Measurements from ENCODE around the gene ETNK2.

Gene ETNK2

GRCh38 chr1:204191456-204191855, 39.6 kb upstream of the ETNK2 start:
- Histone ChIP-seq H3K36me3 (replicated peaks in 1 of 2; ENCODE audit: control insufficient read depth in 2 of 2, insufficient read depth in 2 of 2, low read length in 2 of 2) (no peaks in the 10 kb centered on the region), H4K91ac (ENCODE audit: low read depth, low read length, poor library complexity) (no peak overlapping the region), H3K4me1 (ENCODE audit: control insufficient read depth in 2 of 2, insufficient read depth in 1 of 2, low read depth in 1 of 2, low read length in 2 of 2) (peaks cover 4 to 7% of the 10 kb centered on the region in 2 donors), H2BK15ac (ENCODE audit: low read length) (no peak overlapping the region), H3K9ac (ENCODE audit: low read depth, low read length, poor library complexity) (no peak overlapping the region), H3K14ac (ENCODE audit: low read length) (no peak overlapping the region), H3K4me2 (ENCODE audit: insufficient read depth, low read length, poor library complexity, severe bottlenecking) (no peak overlapping the region), H3K23ac (ENCODE audit: low read depth, low read length, poor library complexity) (no peak overlapping the region), H4K8ac (ENCODE audit: low read depth, low read length) (no peak overlapping the region), H2AK5ac (ENCODE audit: low read depth, low read length) (no peak overlapping the region), H3K79me1 (ENCODE audit: low read depth, low read length) (peaks cover 2% of the 10 kb centered on the region), H3K27me3 (ENCODE audit: control insufficient read depth in 3 of 3, insufficient read depth in 3 of 3, low read depth in 1 of 3, low read length in 3 of 3) (peaks cover 0 to 77% (median 21%) of the 10 kb centered on the region in 3 experiments), H2AFZ (ENCODE audit: low read length) (no peak overlapping the region), H3K9me3 (replicated peaks in 1 of 2; ENCODE audit: control insufficient read depth in 2 of 2, insufficient read depth in 1 of 2, low read depth in 1 of 2, low read length in 2 of 2) (peaks cover 0 to 4% of the 10 kb centered on the region in 2 donors), H3K18ac (ENCODE audit: low read length) (no peak overlapping the region), H2BK120ac (ENCODE audit: low read depth, low read length) (no peak overlapping the region), H2BK5ac (ENCODE audit: low read length) (no peak overlapping the region), H2BK12ac (ENCODE audit: low read length) (no peak overlapping the region), H3K4ac (ENCODE audit: low read length) (no peak overlapping the region), H3K27ac (replicated peaks; ENCODE audit: low read length) (no peak overlapping the region), H3K4me3 (ENCODE audit: low read length in 2 of 2) (no peak overlapping the region)
- no CpG with 5 or more reads among the region's 7 CpGs for WGBS, 2 donors (ENCODE audit: extremely low coverage in 2 of 2, insufficient read length in 2 of 2, insufficient replicate concordance in 1 of 2)
- no peak for DNase-seq (ENCODE audit: low spot score)

- Histone ChIP-seq H2BK5ac (ENCODE audit: low read length) (no peak overlapping the region), H3K14ac (ENCODE audit: low read length) (no peak overlapping the region), H3K27me3 (ENCODE audit: control insufficient read depth in 3 of 3, insufficient read depth in 3 of 3, low read depth in 1 of 3, low read length in 3 of 3) (peaks cover 0 to 68% (median 21%) of the 10 kb centered on the region in 3 experiments), H3K4ac (ENCODE audit: low read length) (no peak overlapping the region), H2BK120ac (ENCODE audit: low read depth, low read length) (no peak overlapping the region), H3K27ac (replicated peaks; ENCODE audit: low read length) (no peak overlapping the region), H3K4me3 (ENCODE audit: low read length in 2 of 2) (no peak overlapping the region), H3K4me1 (ENCODE audit: control insufficient read depth in 2 of 2, insufficient read depth in 1 of 2, low read depth in 1 of 2, low read length in 2 of 2) (peaks cover 4 to 5% of the 10 kb centered on the region in 2 donors), H4K91ac (ENCODE audit: low read depth, low read length, poor library complexity) (no peak overlapping the region), H3K18ac (ENCODE audit: low read length) (peak overlapping the region; percentile 33), H2AFZ (ENCODE audit: low read length) (peak overlapping the region; percentile 76), H2AK5ac (ENCODE audit: low read depth, low read length) (no peak overlapping the region), H3K23ac (ENCODE audit: low read depth, low read length, poor library complexity) (no peak overlapping the region), H2BK15ac (ENCODE audit: low read length) (no peak overlapping the region), H3K36me3 (replicated peaks in 1 of 2; ENCODE audit: control insufficient read depth in 2 of 2, insufficient read depth in 2 of 2, low read length in 2 of 2) (no peaks in the 10 kb centered on the region), H4K8ac (ENCODE audit: low read depth, low read length) (no peak overlapping the region), H3K4me2 (ENCODE audit: insufficient read depth, low read length, poor library complexity, severe bottlenecking) (peak overlapping the region; percentile 28), H3K9ac (ENCODE audit: low read depth, low read length, poor library complexity) (no peak overlapping the region), H3K79me1 (ENCODE audit: low read depth, low read length) (peaks cover 2% of the 10 kb centered on the region), H2BK12ac (ENCODE audit: low read length) (no peak overlapping the region), H3K9me3 (replicated peaks in 1 of 2; ENCODE audit: control insufficient read depth in 2 of 2, insufficient read depth in 1 of 2, low read depth in 1 of 2, low read length in 2 of 2) (peaks cover 0 to 4% of the 10 kb centered on the region in 2 donors)
- DNase-seq (ENCODE audit: low spot score), result no peak
- WGBS, 2 donors (ENCODE audit: extremely low coverage in 2 of 2, insufficient read length in 2 of 2, insufficient replicate concordance in 1 of 2), result no CpG with 5 or more reads among the region's 44 CpGs
Observed at GRCh38 chr1:204190212-204191211, 38.7 kb upstream of the ETNK2 start.

- Histone ChIP-seq H4K91ac (ENCODE audit: low read depth, low read length, poor library complexity) (no peak overlapping the region), H3K4ac (ENCODE audit: low read length) (no peak overlapping the region), H3K9me3 (replicated peaks in 1 of 2; ENCODE audit: control insufficient read depth in 2 of 2, insufficient read depth in 1 of 2, low read depth in 1 of 2, low read length in 2 of 2) (no peaks in the 10 kb centered on the region), H2AFZ (ENCODE audit: low read length) (no peak overlapping the region), H2AK5ac (ENCODE audit: low read depth, low read length) (no peak overlapping the region), H3K18ac (ENCODE audit: low read length) (no peak overlapping the region), H3K4me2 (ENCODE audit: insufficient read depth, low read length, poor library complexity, severe bottlenecking) (no peak overlapping the region), H3K27me3 (ENCODE audit: control insufficient read depth in 3 of 3, insufficient read depth in 3 of 3, low read depth in 1 of 3, low read length in 3 of 3) (peaks cover 0 to 66% (median 17%) of the 10 kb centered on the region in 3 experiments), H3K9ac (ENCODE audit: low read depth, low read length, poor library complexity) (no peak overlapping the region), H3K23ac (ENCODE audit: low read depth, low read length, poor library complexity) (no peak overlapping the region), H4K8ac (ENCODE audit: low read depth, low read length) (no peak overlapping the region), H3K4me3 (ENCODE audit: low read length in 2 of 2) (no peak overlapping the region), H2BK15ac (ENCODE audit: low read length) (no peak overlapping the region), H2BK5ac (ENCODE audit: low read length) (no peak overlapping the region), H2BK12ac (ENCODE audit: low read length) (no peak overlapping the region), H2BK120ac (ENCODE audit: low read depth, low read length) (no peak overlapping the region), H3K4me1 (ENCODE audit: control insufficient read depth in 2 of 2, insufficient read depth in 1 of 2, low read depth in 1 of 2, low read length in 2 of 2) (peaks cover 0 to 1% of the 10 kb centered on the region in 2 donors), H3K79me1 (ENCODE audit: low read depth, low read length) (no peaks in the 10 kb centered on the region), H3K36me3 (replicated peaks in 1 of 2; ENCODE audit: control insufficient read depth in 2 of 2, insufficient read depth in 2 of 2, low read length in 2 of 2) (no peaks in the 10 kb centered on the region), H3K14ac (ENCODE audit: low read length) (no peak overlapping the region), H3K27ac (replicated peaks; ENCODE audit: low read length) (no peak overlapping the region)
- no CpG with 5 or more reads among the region's 11 CpGs for WGBS, 2 donors (ENCODE audit: extremely low coverage in 2 of 2, insufficient read length in 2 of 2, insufficient replicate concordance in 1 of 2)
- no peak for DNase-seq (ENCODE audit: low spot score)
Observed at GRCh38 chr1:204188959-204189639, 37.3 kb upstream of the ETNK2 start.

GRCh38 chr1:204186597-204186996, 34.8 kb upstream of the ETNK2 start:
- Histone ChIP-seq H2AFZ (ENCODE audit: low read length) (no peak overlapping the region), H3K4ac (ENCODE audit: low read length) (no peak overlapping the region), H3K23ac (ENCODE audit: low read depth, low read length, poor library complexity) (no peak overlapping the region), H2BK5ac (ENCODE audit: low read length) (no peak overlapping the region), H3K18ac (ENCODE audit: low read length) (no peak overlapping the region), H3K9ac (ENCODE audit: low read depth, low read length, poor library complexity) (no peak overlapping the region), H3K14ac (ENCODE audit: low read length) (no peak overlapping the region), H3K4me3 (ENCODE audit: low read length in 2 of 2) (no peak overlapping the region), H3K79me1 (ENCODE audit: low read depth, low read length) (no peaks in the 10 kb centered on the region), H3K36me3 (replicated peaks in 1 of 2; ENCODE audit: control insufficient read depth in 2 of 2, insufficient read depth in 2 of 2, low read length in 2 of 2) (no peaks in the 10 kb centered on the region), H4K91ac (ENCODE audit: low read depth, low read length, poor library complexity) (no peak overlapping the region), H3K4me2 (ENCODE audit: insufficient read depth, low read length, poor library complexity, severe bottlenecking) (no peak overlapping the region), H3K4me1 (ENCODE audit: control insufficient read depth in 2 of 2, insufficient read depth in 1 of 2, low read depth in 1 of 2, low read length in 2 of 2) (peaks cover 0 to 1% of the 10 kb centered on the region in 2 donors), H4K8ac (ENCODE audit: low read depth, low read length) (no peak overlapping the region), H2BK12ac (ENCODE audit: low read length) (no peak overlapping the region), H2BK120ac (ENCODE audit: low read depth, low read length) (no peak overlapping the region), H2BK15ac (ENCODE audit: low read length) (no peak overlapping the region), H3K27ac (replicated peaks; ENCODE audit: low read length) (no peak overlapping the region), H2AK5ac (ENCODE audit: low read depth, low read length) (no peak overlapping the region), H3K27me3 (ENCODE audit: control insufficient read depth in 3 of 3, insufficient read depth in 3 of 3, low read depth in 1 of 3, low read length in 3 of 3) (peaks cover 0 to 57% (median 17%) of the 10 kb centered on the region in 3 experiments), H3K9me3 (replicated peaks in 1 of 2; ENCODE audit: control insufficient read depth in 2 of 2, insufficient read depth in 1 of 2, low read depth in 1 of 2, low read length in 2 of 2) (no peaks in the 10 kb centered on the region)
- no peak for DNase-seq (ENCODE audit: low spot score)
- no CpG with 5 or more reads among the region's 10 CpGs for WGBS, 2 donors (ENCODE audit: extremely low coverage in 2 of 2, insufficient read length in 2 of 2, insufficient replicate concordance in 1 of 2)

Measured in neuronal stem cell (in vitro differentiated cells).